MM.1S (cell line): Measurements from ENCODE around the gene DTNB.

Experiments used
- DNase-seq: peaks from one replicate; pipeline ENCODE4 v3.0.0-alpha.2; 2015
- H2AFZ ChIP-seq: fragments of 300-600 bp; sonication (generic); 2 replicates; pipeline ENCODE4 v1.6.0; 2016; ENCODE audit warnings: antibody characterized with exemption, low read length
- H3F3A ChIP-seq: fragments of 300-600 bp; sonication (generic); 2 replicates; pipeline ENCODE4 v1.6.1; 2016; ENCODE audit warnings: mild to moderate bottlenecking, antibody characterized with exemption, low read length, moderate library complexity, mixed read lengths; ENCODE audit not compliant: insufficient read depth
- H3K27ac ChIP-seq: fragments of 300-600 bp; sonication (generic); 2 replicates; pipeline ENCODE4 v1.5.1; 2016; ENCODE audit warnings: mild to moderate bottlenecking, low read length
- H3K27me3 ChIP-seq: fragments of 300-600 bp; sonication (generic); replicated peaks from 2 replicates; pipeline ENCODE4 v1.6.0; 2016; ENCODE audit warnings: low read length; ENCODE audit not compliant: insufficient read depth
- H3K36me3 ChIP-seq: fragments of 300-600 bp; sonication (generic); replicated peaks from 2 replicates; pipeline ENCODE4 v1.6.1; 2016; ENCODE audit warnings: mild to moderate bottlenecking, low read length, mixed read lengths; ENCODE audit not compliant: insufficient read depth
- H3K4me1 ChIP-seq: fragments of 300-600 bp; sonication (generic); 2 replicates; pipeline ENCODE4 v1.6.1; 2016; ENCODE audit warnings: low read length, mixed read lengths
- H3K4me2 ChIP-seq: fragments of 300-600 bp; sonication (generic); 2 replicates; pipeline ENCODE4 v1.6.0; 2016; ENCODE audit warnings: low read depth, low read length
- H3K4me3 ChIP-seq: fragments of 300-600 bp; sonication (generic); 2 replicates; pipeline ENCODE4 v1.5.1; 2016; ENCODE audit warnings: low read length, mixed read lengths
- H3K79me2 ChIP-seq: fragments of 300-600 bp; sonication (generic); 2 replicates; pipeline ENCODE4 v1.6.1; 2016; ENCODE audit warnings: mixed run types, low read length, mixed read lengths
- H3K9ac ChIP-seq: fragments of 300-600 bp; sonication (generic); 2 replicates; pipeline ENCODE4 v1.6.1; 2016; ENCODE audit warnings: low read length, mixed read lengths
- H3K9me2 ChIP-seq: fragments of 300-600 bp; sonication (generic); replicated peaks from 2 replicates; pipeline ENCODE4 v1.6.1; 2016; ENCODE audit warnings: mild to moderate bottlenecking, low read length, mixed read lengths; ENCODE audit not compliant: insufficient read depth
- H3K9me3 ChIP-seq: fragments of 300-600 bp; sonication (generic); replicated peaks from 2 replicates; pipeline ENCODE4 v1.6.1; 2016; ENCODE audit warnings: mild to moderate bottlenecking, low read length, mixed read lengths; ENCODE audit not compliant: insufficient read depth
- H4K20me1 ChIP-seq: fragments of 300-600 bp; sonication (generic); 2 replicates; pipeline ENCODE4 v1.6.1; 2016; ENCODE audit warnings: mild to moderate bottlenecking, low read length, moderate library complexity, mixed read lengths; ENCODE audit not compliant: insufficient read depth
- EZH2 ChIP-seq: fragments of 300-600 bp; sonication (generic); optimal IDR thresholded peaks from 2 replicates; pipeline ENCODE3; 2017; ENCODE audit warnings: low read depth, mild to moderate bottlenecking, antibody characterized with exemption, low read length, mixed read lengths
- EZH2phosphoT487 ChIP-seq: fragments of 300-600 bp; sonication (generic); IDR thresholded peaks from 2 replicates; pipeline ENCODE4 v1.6.1; 2018; ENCODE audit warnings: antibody characterized with exemption, low read length
- TF ChIP-seq, protein P1 (sequence below): fragments of 300-600 bp; sonication (generic); IDR thresholded peaks from 2 replicates; pipeline ENCODE4 v1.5.1; 2016; ENCODE audit warnings: antibody characterized with exemption, low read length, mixed read lengths

The DTNB gene

DNA sequence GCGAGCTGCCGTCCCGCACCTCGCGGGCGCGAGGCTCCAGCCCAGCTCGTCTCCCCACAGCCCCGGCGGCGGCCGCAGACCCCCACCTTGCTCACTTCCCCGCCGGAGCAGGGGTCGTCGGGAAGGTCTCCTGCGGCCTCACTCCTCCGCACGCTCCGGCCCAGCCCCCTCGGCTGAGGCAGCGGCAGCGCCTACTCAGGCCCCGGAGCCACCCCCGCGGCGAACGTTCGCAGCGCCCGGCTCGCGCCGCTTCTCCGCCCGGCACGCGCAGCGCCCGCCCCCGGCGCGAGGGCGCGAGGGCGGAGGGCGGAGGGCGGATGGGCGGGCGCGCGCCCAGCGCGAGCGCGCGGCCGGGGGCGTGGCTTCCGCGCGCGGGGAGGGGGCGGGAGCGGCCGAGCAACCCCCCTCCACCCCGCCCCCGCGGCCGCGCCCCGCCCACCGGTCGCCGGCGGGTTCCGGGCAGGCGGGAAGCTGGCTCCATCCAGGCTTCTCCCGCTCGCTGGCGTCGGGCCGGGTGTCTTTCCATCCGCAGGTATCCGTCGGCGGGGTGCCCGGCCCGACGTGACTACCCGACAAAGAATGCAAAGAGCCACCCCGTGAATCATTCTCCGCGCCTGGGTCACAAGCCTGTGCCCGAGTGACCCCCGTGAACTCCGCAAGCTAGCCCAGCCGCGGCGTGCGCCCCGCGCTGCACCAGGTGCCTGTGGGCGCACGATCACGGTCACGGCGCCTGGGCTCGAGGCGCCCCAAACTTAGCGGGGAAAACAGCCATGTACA, at the start of gene DTNB:
Gene DTNB, minus strand, starts transcription at position 278 of the 777 bp plus-strand sequence. CDS start 20,917 bp downstream, outside the sequence.
- peak within 1 kb of the TSS; percentile 95 for H3K4me3 ChIP-seq
- H3K9me3 ChIP-seq = no peaks in the 10 kb centered on the region
- H3K79me2 ChIP-seq = peaks cover 34% of the 10 kb centered on the region
- no peaks in the 10 kb centered on the region for H3K27me3 ChIP-seq
- H3K4me2 ChIP-seq = peak within 1 kb of the TSS; percentile 94
- no peaks in the 10 kb centered on the region for H3K36me3 ChIP-seq
- H3F3A ChIP-seq = 0 out of 2 replicates have a peak, but pooled peaks cover 6% of the 10 kb centered on the region
- peak; percentile 81 for DNase-seq
- H3K27ac ChIP-seq = peak within 1 kb of the TSS; percentile 40; the same call in 1 of the 2 replicates
- TF ChIP-seq, protein P1, sequence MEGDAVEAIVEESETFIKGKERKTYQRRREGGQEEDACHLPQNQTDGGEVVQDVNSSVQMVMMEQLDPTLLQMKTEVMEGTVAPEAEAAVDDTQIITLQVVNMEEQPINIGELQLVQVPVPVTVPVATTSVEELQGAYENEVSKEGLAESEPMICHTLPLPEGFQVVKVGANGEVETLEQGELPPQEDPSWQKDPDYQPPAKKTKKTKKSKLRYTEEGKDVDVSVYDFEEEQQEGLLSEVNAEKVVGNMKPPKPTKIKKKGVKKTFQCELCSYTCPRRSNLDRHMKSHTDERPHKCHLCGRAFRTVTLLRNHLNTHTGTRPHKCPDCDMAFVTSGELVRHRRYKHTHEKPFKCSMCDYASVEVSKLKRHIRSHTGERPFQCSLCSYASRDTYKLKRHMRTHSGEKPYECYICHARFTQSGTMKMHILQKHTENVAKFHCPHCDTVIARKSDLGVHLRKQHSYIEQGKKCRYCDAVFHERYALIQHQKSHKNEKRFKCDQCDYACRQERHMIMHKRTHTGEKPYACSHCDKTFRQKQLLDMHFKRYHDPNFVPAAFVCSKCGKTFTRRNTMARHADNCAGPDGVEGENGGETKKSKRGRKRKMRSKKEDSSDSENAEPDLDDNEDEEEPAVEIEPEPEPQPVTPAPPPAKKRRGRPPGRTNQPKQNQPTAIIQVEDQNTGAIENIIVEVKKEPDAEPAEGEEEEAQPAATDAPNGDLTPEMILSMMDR = no peak
- TF ChIP-seq EZH2phosphoT487 = no peak
- TF ChIP-seq EZH2 = no peak
- H3K9ac ChIP-seq = peak within 1 kb of the TSS; percentile 70; the same call in 1 of the 2 replicates
- peak within 1 kb of the TSS; percentile 97 for H2AFZ ChIP-seq
- no peaks in the 10 kb centered on the region for H4K20me1 ChIP-seq
- no peaks in the 10 kb centered on the region for H3K9me2 ChIP-seq
- peaks cover 4% of the 10 kb centered on the region for H3K4me1 ChIP-seq

DNA sequence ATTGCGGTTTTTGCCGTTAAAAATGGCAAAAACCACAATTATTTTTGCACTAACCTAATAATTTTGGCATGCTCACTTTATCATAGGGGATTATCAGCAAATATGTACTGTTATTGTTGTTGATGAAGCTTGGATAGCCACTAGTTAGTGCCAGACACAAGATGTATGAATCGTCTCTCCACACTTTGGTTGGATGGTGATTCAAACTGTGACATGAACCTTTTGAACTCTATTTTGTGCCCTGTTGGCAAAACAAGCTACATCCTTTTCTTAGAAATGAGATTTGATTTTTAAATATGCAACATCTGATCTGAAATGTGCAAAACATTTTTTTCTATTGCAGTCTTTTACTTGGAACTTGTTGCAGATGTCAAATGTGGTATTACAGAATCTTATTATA, 48.8 kb upstream of the DTNB start:
- Histone ChIP-seq H3K9me2 (no peaks in the 10 kb centered on the region), H4K20me1 (no peaks in the 10 kb centered on the region), H3K9ac (no peak overlapping the region), H3F3A (no peaks in the 10 kb centered on the region), H2AFZ (no peak overlapping the region), H3K4me1 (no peaks in the 10 kb centered on the region), H3K27me3 (no peaks in the 10 kb centered on the region), H3K36me3 (no peaks in the 10 kb centered on the region), H3K9me3 (no peaks in the 10 kb centered on the region), H3K79me2 (no peaks in the 10 kb centered on the region), H3K4me3 (no peak overlapping the region), H3K27ac (no peak overlapping the region), H3K4me2 (no peak overlapping the region)
- TF ChIP-seq, protein P1 = no peak
- TF ChIP-seq EZH2 (no peak), EZH2phosphoT487 (no peak)
- DNase-seq = no peak

DNA sequence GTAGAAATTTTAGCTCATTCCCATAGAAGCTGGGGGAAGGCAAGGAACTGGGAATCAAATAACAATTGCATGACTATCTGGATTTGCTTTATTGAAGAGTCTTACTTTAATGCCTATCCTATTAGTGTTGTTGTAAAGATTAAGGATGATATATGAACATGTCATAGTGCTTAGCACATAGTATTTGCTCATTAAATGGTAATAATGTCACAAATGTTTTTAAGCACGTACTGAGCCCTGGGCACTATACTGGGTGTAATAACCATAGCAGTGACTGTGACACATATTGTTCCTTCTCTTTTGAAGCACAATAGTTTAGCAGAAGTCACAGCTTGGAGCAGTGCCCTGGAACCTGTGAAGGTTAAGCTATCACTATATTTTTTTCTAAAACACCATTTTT, 47.2 kb upstream of the DTNB start:
- no peak overlapping the region for H2AFZ ChIP-seq
- no peaks in the 10 kb centered on the region for H3K79me2 ChIP-seq
- no peak overlapping the region for H3K4me2 ChIP-seq
- no peaks in the 10 kb centered on the region for H3K27me3 ChIP-seq
- DNase-seq = no peak
- H3K4me1 ChIP-seq = no peaks in the 10 kb centered on the region
- H3K27ac ChIP-seq = no peak overlapping the region
- no peaks in the 10 kb centered on the region for H3K9me3 ChIP-seq
- no peak overlapping the region for H3K4me3 ChIP-seq
- TF ChIP-seq EZH2phosphoT487 = no peak
- no peak for TF ChIP-seq EZH2
- TF ChIP-seq, protein P1 = no peak
- H3K36me3 ChIP-seq = no peaks in the 10 kb centered on the region
- H3K9ac ChIP-seq = no peak overlapping the region
- H4K20me1 ChIP-seq = no peaks in the 10 kb centered on the region
- no peaks in the 10 kb centered on the region for H3K9me2 ChIP-seq
- H3F3A ChIP-seq = no peaks in the 10 kb centered on the region
